Lower leg skin (tissue), 4 donors: ENCODE measurements around the gene ADGRG4. TPM values are rescaled to one million over a fixed set of nuclear protein-coding genes. Genes with fewer than 3 reads are reported as not detected.

ENCODE experiments used
- DNase-seq, 2 donors: peaks; one replicate each; pipeline ENCODE4 v3.0.0-alpha.2; 2019; ENCODE audit warnings: low spot score in 2 of 2
- H3K4me3 ChIP-seq: fragments of 200-600 bp; sonication (generic); 2 replicates; pipeline ENCODE4 v1.5.1; 2017; ENCODE audit warnings: mild to moderate bottlenecking, low read depth; ENCODE audit not compliant: poor library complexity, severe bottlenecking
- CTCF ChIP-seq, 3 donors: fragments of 450-650 bp; IDR thresholded peaks; one replicate each; pipeline ENCODE4 v1.5.1; 2016; ENCODE audit warnings: antibody characterized with exemption in 3 of 3, mild to moderate bottlenecking in 3 of 3, moderate library complexity in 2 of 3
- POLR2A ChIP-seq, 2 donors: fragments of 450-650 bp; IDR thresholded peaks; one replicate each; pipeline ENCODE4 v1.6.1; 2016 to 2017; ENCODE audit warnings: antibody characterized with exemption in 2 of 2, mild to moderate bottlenecking in 1 of 2, moderate library complexity in 1 of 2
- WGBS, 2 donors: methylation state at CpG; one replicate each; pipeline ENCODE4 v1.1.5; 2018; 5-methylcytosine and 5-hydroxymethylcytosine counted together
- intact Hi-C: fragments of 100-400 bp; cut with DNase I; formaldehyde crosslinking; loops from one replicate; pipeline ENCODE4 v1.15.0; 2023; ENCODE audit warnings: low total_unique reads
- total RNA-seq, 4 donors: library from RNA; depleted of rRNA; stranded (reverse); fragments of >200 nt; gene quantifications; one replicate each; pipeline ENCODE4 v1.1.0, GENCODE V29; 2016

ADGRG4 gene
- total RNA-seq, 4 donors from 2014 or later, result not detected

GRCh38 chrX:136346506-136346905 is 45.7 kb downstream of the ADGRG4 start:
- no peak for DNase-seq
- H3K4me3 ChIP-seq, result no peak overlapping the region
- intact Hi-C loops, result no loop called here
- no peak for TF ChIP-seq POLR2A (IDR thresholded peaks at IDR 0.05)
- no peak for TF ChIP-seq CTCF (IDR thresholded peaks at IDR 0.05)
- 38 to 68% methylated on average over 2 of the region's 2 CpGs for WGBS, 2 donors

GRCh38 chrX:136347706-136348105 is 46.9 kb downstream of the ADGRG4 start:
- intact Hi-C loops, result no loop called here
- 48 to 69% methylated on average over 1 of the region's 1 CpG for WGBS, 2 donors

GRCh38 chrX:136353526-136354093 is 52.8 kb downstream of the ADGRG4 start:
- H3K4me3 ChIP-seq, result no peak overlapping the region
- DNase-seq, result no peak
- intact Hi-C loops, result no loop called here
- 46 to 52% methylated on average over 4 of the region's 4 CpGs for WGBS, 2 donors
- no peak for TF ChIP-seq CTCF (IDR thresholded peaks at IDR 0.05)
- no peak for TF ChIP-seq POLR2A (IDR thresholded peaks at IDR 0.05)

More at GRCh38 chrX:136347706-136348105, 46.9 kb downstream of the ADGRG4 start:
- TF ChIP-seq CTCF (IDR thresholded peaks at IDR 0.05) (no peak), POLR2A (IDR thresholded peaks at IDR 0.05) (no peak)
- no peak overlapping the region for H3K4me3 ChIP-seq
- no peak for DNase-seq

DNA sequence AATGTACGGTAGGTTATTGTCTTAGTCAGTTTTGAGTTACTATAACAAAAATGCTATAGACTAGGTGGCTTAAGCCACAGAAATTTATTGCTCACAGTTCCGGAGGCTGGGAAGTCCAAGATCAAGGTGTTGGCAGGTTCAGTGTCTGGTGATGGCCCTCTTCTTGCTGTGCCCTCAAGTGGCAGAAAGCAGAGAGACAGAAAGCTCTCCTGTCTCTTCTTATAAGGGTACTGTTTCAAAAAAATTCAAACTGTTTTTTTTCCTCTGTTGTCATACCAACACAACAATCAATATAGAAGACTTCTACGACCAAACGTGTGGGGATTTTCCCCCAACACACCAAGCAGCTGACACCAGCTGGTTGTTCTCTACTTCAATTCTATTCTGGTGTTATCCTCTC is 53.4 kb downstream of the ADGRG4 start:
- H3K4me3 ChIP-seq, result no peak overlapping the region
- no peak for DNase-seq
- intact Hi-C loops, result no loop called here
- TF ChIP-seq CTCF (IDR thresholded peaks at IDR 0.05) (no peak), POLR2A (IDR thresholded peaks at IDR 0.05) (no peak)
- WGBS, 2 donors, result 46 to 53% methylated on average over 4 of the region's 4 CpGs

DNA sequence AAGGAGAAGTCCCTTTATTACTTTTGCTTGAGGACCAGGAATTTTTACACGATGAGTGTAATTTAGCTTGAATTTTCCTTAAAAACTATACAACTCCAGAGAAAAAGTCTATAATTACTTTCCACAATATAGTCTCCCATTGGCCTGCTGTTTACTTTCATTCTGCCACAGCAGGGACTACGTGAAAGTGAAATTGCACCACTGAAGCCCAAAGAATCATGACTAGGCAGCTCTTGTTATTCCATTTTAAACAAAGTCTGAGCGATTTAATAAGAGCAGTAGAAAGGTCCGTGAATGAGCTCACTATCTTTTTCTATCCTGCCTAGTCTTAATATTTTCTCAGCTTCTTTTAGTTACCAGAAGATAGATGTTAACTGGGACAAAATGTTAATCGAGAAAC is 68.6 kb downstream of the ADGRG4 start:
- intact Hi-C loops, result no loop called here
- no peak overlapping the region for H3K4me3 ChIP-seq
- no peak for DNase-seq
- TF ChIP-seq CTCF (IDR thresholded peaks at IDR 0.05), result no peak
- no peak for TF ChIP-seq POLR2A (IDR thresholded peaks at IDR 0.05)
- 61 to 85% methylated on average over 5 of the region's 5 CpGs for WGBS, 2 donors

GRCh38 chrX:136376713-136377112 is 76.0 kb downstream of the ADGRG4 start:
- WGBS, 2 donors, result 85 to 86% methylated on average over 5 of the region's 5 CpGs
- intact Hi-C loops, result no loop called here
- no peak overlapping the region for H3K4me3 ChIP-seq
- no peak for DNase-seq
- TF ChIP-seq POLR2A (IDR thresholded peaks at IDR 0.05) (no peak), CTCF (IDR thresholded peaks at IDR 0.05) (no peak)
